Omental fat pad (tissue), 4 donors: ENCODE results near the gene TARDBP. TPM values are rescaled to one million over a fixed set of nuclear protein-coding genes. Genes with fewer than 3 reads are reported as not detected.
A peak's percentile ranks its signal among the peaks of the same experiment; 100 is the strongest.

ENCODE experiments used
- ATAC-seq: fragments of 150-250 bp; one replicate; pipeline ENCODE4 v1.9.1; 2016; ENCODE audit warnings: mild to moderate bottlenecking, moderate library complexity; ENCODE audit not compliant: low FRiP score
- DNase-seq: peaks from one replicate; pipeline ENCODE4 v3.0.0-alpha.2; 2019; ENCODE audit warnings: low spot score
- CTCF ChIP-seq, 3 donors: fragments of 450-650 bp; IDR thresholded peaks; one replicate each; pipeline ENCODE4 v1.5.1; 2016 to 2017; ENCODE audit warnings: antibody characterized with exemption in 3 of 3, mild to moderate bottlenecking in 3 of 3, moderate library complexity in 2 of 3
- total RNA-seq, 4 donors: library from RNA; depleted of rRNA; stranded (reverse); fragments of >200 nt; gene quantifications; one replicate each; pipeline ENCODE4 v1.1.0, GENCODE V29; 2016

Gene TARDBP
- 100 to 1,000 TPM in 2 of 4 donors, 10 to 100 TPM in 2; 73.8 to 188 (median 124) TPM for total RNA-seq

GRCh38 chr1:11012260-11013159, at the start of gene TARDBP:
Gene TARDBP (plus strand): TSS chr1:11012654. CDS start chr1:11013728, 1,074 bp downstream.
- ATAC-seq: peak; percentile 97
- peak; percentile 49 for DNase-seq
- no peak for TF ChIP-seq CTCF (IDR thresholded peaks at IDR 0.05)

GRCh38 chr1:10965546-10966226, 46.8 kb upstream of the TARDBP start:
- no peak for DNase-seq
- ATAC-seq: no peak
- no peak for TF ChIP-seq CTCF (IDR thresholded peaks at IDR 0.05)

- DNase-seq (no peak), ATAC-seq (no peak)
- no peak for TF ChIP-seq CTCF (IDR thresholded peaks at IDR 0.05)
Measured at GRCh38 chr1:10967090-10967489, 45.4 kb upstream of the TARDBP start.

- no peak for TF ChIP-seq CTCF (IDR thresholded peaks at IDR 0.05)
- no peak for DNase-seq
- no peak for ATAC-seq
Measured at GRCh38 chr1:10968411-10968826, 44.0 kb upstream of the TARDBP start.

GRCh38 chr1:10969267-10969970, 43.0 kb upstream of the TARDBP start:
- ATAC-seq (no peak), DNase-seq (no peak)
- TF ChIP-seq CTCF (IDR thresholded peaks at IDR 0.05): no peak

GRCh38 chr1:10969971-10970332, 42.5 kb upstream of the TARDBP start:
- DNase-seq: no peak
- ATAC-seq: no peak
- no peak for TF ChIP-seq CTCF (IDR thresholded peaks at IDR 0.05)
